Liver (tissue), 9 donors: Measurements from ENCODE around the gene CACNG8. TPM values are rescaled to one million over a fixed set of nuclear protein-coding genes. Genes with fewer than 3 reads are reported as not detected.
"Not testable (repeated sequence)": the region's sequence is repeated elsewhere in the genome, so short reads cannot be mapped to it uniquely, and the experiment has no call there.

Experiments
- DNase-seq: peaks from one replicate; pipeline ENCODE4 v3.0.0-alpha.2; 2017; ENCODE audit warnings: low spot score
- H3K27ac ChIP-seq, 2 donors: one replicate each; pipeline ENCODE4 v1.7.0; 2013; ENCODE audit warnings: inconsistent platforms in 2 of 2, low read length in 2 of 2, control low read depth in 1 of 2, low read depth in 1 of 2, mild to moderate bottlenecking in 1 of 2
- H3K27me3 ChIP-seq, 4 donors: one replicate each; pipeline versions ENCODE4 v1.6.1 to v1.7.0; 2013; ENCODE audit warnings: low read length in 3 of 4, inconsistent platforms in 1 of 4, mild to moderate bottlenecking in 1 of 4, moderate library complexity in 1 of 4; ENCODE audit not compliant: control insufficient read depth in 4 of 4, insufficient read depth in 4 of 4
- H3K36me3 ChIP-seq, 4 donors: one replicate each; pipeline versions ENCODE4 v1.6.1 to v1.7.0; 2013; ENCODE audit warnings: low read length in 3 of 4, mild to moderate bottlenecking in 3 of 4, low read depth in 1 of 4, moderate library complexity in 1 of 4; ENCODE audit not compliant: control insufficient read depth in 4 of 4, insufficient read depth in 3 of 4
- H3K4me1 ChIP-seq, 4 donors: one replicate each; pipeline versions ENCODE4 v1.6.1 to v1.7.0; 2013; ENCODE audit warnings: low read length in 3 of 4, mild to moderate bottlenecking in 3 of 4, moderate library complexity in 1 of 4; ENCODE audit not compliant: control insufficient read depth in 4 of 4, insufficient read depth in 4 of 4
- H3K4me3 ChIP-seq, 3 donors: one replicate each; pipeline versions ENCODE4 v1.6.1 to v1.7.0; 2013; ENCODE audit warnings: low read length in 3 of 3, control low read depth in 1 of 3, low read depth in 1 of 3, mild to moderate bottlenecking in 1 of 3
- H3K9ac ChIP-seq, 2 donors: one replicate each; pipeline ENCODE4 v1.7.0; 2013; ENCODE audit warnings: low read length in 2 of 2, mild to moderate bottlenecking in 2 of 2, moderate library complexity in 2 of 2, control low read depth in 1 of 2, low read depth in 1 of 2
- H3K9me3 ChIP-seq, 4 donors: one replicate each; pipeline versions ENCODE4 v1.6.1 to v1.7.0; 2013; ENCODE audit warnings: low read length in 3 of 4; ENCODE audit not compliant: control insufficient read depth in 4 of 4
- ATF3 ChIP-seq: IDR thresholded peaks from 2 replicates; pipeline ENCODE4 v1.6.1; 2016; ENCODE audit warnings: antibody characterized with exemption
- CTCF ChIP-seq: fragments of 150-350 bp; IDR thresholded peaks from 2 replicates; pipeline ENCODE4 v1.5.1; 2017; ENCODE audit warnings: improper control_type of control experiment, low read depth, low read length; ENCODE audit not compliant: missing input control
- EGR1 ChIP-seq, 2 donors: IDR thresholded peaks; 2 replicates each; pipeline ENCODE4 v1.6.1; 2016 to 2018; ENCODE audit warnings: antibody characterized with exemption in 2 of 2, low read depth in 2 of 2
- FOXA1 ChIP-seq: IDR thresholded peaks from 2 replicates; pipeline ENCODE4 v1.6.1; 2016; ENCODE audit warnings: antibody characterized with exemption
- FOXA2 ChIP-seq: IDR thresholded peaks from 2 replicates; pipeline ENCODE4 v1.6.1; 2016; ENCODE audit warnings: antibody characterized with exemption
- GABPA ChIP-seq, 2 donors: IDR thresholded peaks in 1 of 2; conservative IDR thresholded peaks in 1 of 2; 2 replicates each; pipeline ENCODE4 v1.6.1; 2016; ENCODE audit warnings: antibody characterized with exemption in 2 of 2, mild to moderate bottlenecking in 1 of 2, moderate library complexity in 1 of 2
- HNF4A ChIP-seq, 2 donors: conservative IDR thresholded peaks; 2 replicates each; pipeline ENCODE4 v1.6.1; 2016; ENCODE audit warnings: antibody characterized with exemption in 2 of 2, mild to moderate bottlenecking in 2 of 2
- HNF4G ChIP-seq: IDR thresholded peaks from 2 replicates; pipeline ENCODE4 v1.6.1; 2016; ENCODE audit warnings: antibody characterized with exemption
- JUND ChIP-seq, 2 donors: IDR thresholded peaks; 2 replicates each; pipeline ENCODE4 v1.6.1; 2016; ENCODE audit warnings: antibody characterized with exemption in 2 of 2
- MAX ChIP-seq: IDR thresholded peaks from 2 replicates; pipeline ENCODE4 v1.6.1; 2016; ENCODE audit warnings: antibody characterized with exemption
- NR2F2 ChIP-seq: IDR thresholded peaks from 2 replicates; pipeline ENCODE4 v1.6.1; 2016; ENCODE audit warnings: antibody characterized with exemption
- RAD21 ChIP-seq, 2 donors: IDR thresholded peaks; 2 replicates each; pipeline ENCODE4 v1.6.1; 2016; ENCODE audit warnings: antibody characterized with exemption in 2 of 2, mild to moderate bottlenecking in 2 of 2
- REST ChIP-seq: IDR thresholded peaks from 2 replicates; pipeline ENCODE4 v1.6.1; 2016; ENCODE audit warnings: antibody characterized with exemption, mild to moderate bottlenecking
- RXRA ChIP-seq, 2 donors: IDR thresholded peaks; 2 replicates each; pipeline ENCODE4 v1.6.1; 2017 to 2018; ENCODE audit warnings: antibody characterized with exemption in 2 of 2, mild to moderate bottlenecking in 1 of 2
- SP1 ChIP-seq: IDR thresholded peaks from 2 replicates; pipeline ENCODE4 v1.6.1; 2018; ENCODE audit warnings: antibody characterized with exemption, mild to moderate bottlenecking
- TAF1 ChIP-seq: conservative IDR thresholded peaks from 2 replicates; pipeline ENCODE4 v1.6.1; 2016; ENCODE audit warnings: antibody characterized with exemption, mild to moderate bottlenecking
- YY1 ChIP-seq: IDR thresholded peaks from 2 replicates; pipeline ENCODE4 v1.6.1; 2016; ENCODE audit warnings: antibody characterized with exemption, mild to moderate bottlenecking
- WGBS: extraction: QIAGEN DNeasy Blood & Tissue Kit; methylation state at CpG from one replicate; pipeline ENCODE4 v1.1.7; 2013; 5-methylcytosine and 5-hydroxymethylcytosine counted together
- polyA plus RNA-seq, 2 donors: library from polyadenylated mRNA; stranded (reverse) in 1 of 2; unstranded in 1 of 2; fragments of 200-250 nt in 1 of 2; fragments of >200 nt in 1 of 2; fragmentation: Nextera tagmentation in 1 of 2; extraction: Ambion mirVana in 1 of 2; gene quantifications; one replicate each; pipeline versions ENCODE4 v1.2.1 to v1.2.3, GENCODE V29; 2013 to 2015
- total RNA-seq, 2 donors: library from RNA; depleted of rRNA; stranded (reverse); fragments of >200 nt; gene quantifications; one replicate each; pipeline ENCODE4 v1.2.3, GENCODE V29; 2014
- TF ChIP-seq, protein P1 (sequence below): IDR thresholded peaks from 2 replicates; pipeline ENCODE4 v1.6.1; 2016; ENCODE audit warnings: antibody characterized with exemption
- donor health status: healthy.
- donor health status: healthy.
- donor health status: healthy.
- donor health status: healthy.
- donor health status: healthy.

Gene CACNG8
- total and polyA plus RNA-seq, 4 donors, result under 0.01 TPM; not detected in 3

- TF ChIP-seq TAF1, result no peak
- TF ChIP-seq SP1, result no peak
- TF ChIP-seq CTCF, result no peak
- H3K9ac ChIP-seq, result no peak overlapping the region
- H3K4me1 ChIP-seq, result no peaks in the 10 kb centered on the region
- H3K9me3 ChIP-seq, result no peaks in the 10 kb centered on the region
- 64% methylated on average over 5 of the region's 5 CpGs for WGBS
- H3K4me3 ChIP-seq, result no peak overlapping the region
- DNase-seq, result no peak
- peaks cover 0 to 10% (median 3%) of the 10 kb centered on the region in 4 donors for H3K27me3 ChIP-seq
- H3K36me3 ChIP-seq, result no peaks in the 10 kb centered on the region
- H3K27ac ChIP-seq, result no peak overlapping the region
Observed at GRCh38 chr19:53947624-53948023, 15.1 kb upstream of the CACNG8 start.

GRCh38 chr19:53948611-53949010 lies 14.1 kb upstream of the CACNG8 start:
- H3K4me3 ChIP-seq, H3K9me3 ChIP-seq, H3K9ac ChIP-seq, DNase-seq, H3K27ac ChIP-seq, H3K4me1 ChIP-seq, H3K36me3 ChIP-seq: not testable (repeated sequence)
- WGBS, result 68% methylated on average over 5 of the region's 5 CpGs
- H3K27me3 ChIP-seq, result peaks cover 0 to 10% (median 0%) of the 10 kb centered on the region in 4 donors

DNA sequence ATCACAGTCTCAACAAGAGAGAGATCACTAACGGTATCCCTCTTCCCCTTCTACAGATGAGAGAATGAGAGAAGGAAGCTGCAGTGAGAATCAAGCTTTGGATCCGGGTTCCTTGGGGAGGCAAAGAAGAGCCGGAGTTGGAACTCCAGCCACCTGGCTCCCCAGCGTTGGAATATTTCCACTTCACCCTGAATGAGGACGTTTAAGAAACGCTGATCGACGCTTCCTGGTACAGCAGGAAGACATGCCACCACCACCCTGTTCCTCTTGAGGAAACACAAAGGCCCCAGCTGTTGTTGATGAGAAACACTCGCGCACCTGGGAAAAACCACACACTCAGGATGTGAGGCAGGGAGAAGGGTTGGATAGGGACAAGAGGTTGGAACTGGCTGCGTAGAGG lies 11.3 kb upstream of the CACNG8 start:
- Histone ChIP-seq H3K4me1 (no peaks in the 10 kb centered on the region), H3K36me3 (no peaks in the 10 kb centered on the region), H3K27me3 (no peaks in the 10 kb centered on the region), H3K4me3 (no peak overlapping the region), H3K27ac (no peak overlapping the region), H3K9me3 (no peaks in the 10 kb centered on the region), H3K9ac (no peak overlapping the region)
- TF ChIP-seq HNF4A (conservative IDR thresholded peaks at IDR 0.05) (no peak), FOXA2 (no peak), NR2F2 (no peak), RXRA (IDR thresholded peaks at IDR 0.05) (no peak), SP1 (no peak), HNF4G (no peak), TAF1 (no peak), REST (no peak), YY1 (no peak), ATF3 (no peak), CTCF (no peak), FOXA1 (no peak), GABPA (IDR thresholded peaks at IDR 0.05 in 1 of 2, conservative IDR thresholded peaks at IDR 0.05 in 1 of 2) (no peak), MAX (no peak), JUND (IDR thresholded peaks at IDR 0.05) (no peak), EGR1 (IDR thresholded peaks at IDR 0.05; ENCODE audit: low read depth in 2 of 2) (no peak), RAD21 (IDR thresholded peaks at IDR 0.05) (no peak)
- TF ChIP-seq, protein P1, sequence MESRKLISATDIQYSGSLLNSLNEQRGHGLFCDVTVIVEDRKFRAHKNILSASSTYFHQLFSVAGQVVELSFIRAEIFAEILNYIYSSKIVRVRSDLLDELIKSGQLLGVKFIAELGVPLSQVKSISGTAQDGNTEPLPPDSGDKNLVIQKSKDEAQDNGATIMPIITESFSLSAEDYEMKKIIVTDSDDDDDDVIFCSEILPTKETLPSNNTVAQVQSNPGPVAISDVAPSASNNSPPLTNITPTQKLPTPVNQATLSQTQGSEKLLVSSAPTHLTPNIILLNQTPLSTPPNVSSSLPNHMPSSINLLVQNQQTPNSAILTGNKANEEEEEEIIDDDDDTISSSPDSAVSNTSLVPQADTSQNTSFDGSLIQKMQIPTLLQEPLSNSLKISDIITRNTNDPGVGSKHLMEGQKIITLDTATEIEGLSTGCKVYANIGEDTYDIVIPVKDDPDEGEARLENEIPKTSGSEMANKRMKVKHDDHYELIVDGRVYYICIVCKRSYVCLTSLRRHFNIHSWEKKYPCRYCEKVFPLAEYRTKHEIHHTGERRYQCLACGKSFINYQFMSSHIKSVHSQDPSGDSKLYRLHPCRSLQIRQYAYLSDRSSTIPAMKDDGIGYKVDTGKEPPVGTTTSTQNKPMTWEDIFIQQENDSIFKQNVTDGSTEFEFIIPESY, result no peak
- WGBS, result 49% methylated on average over 11 of the region's 11 CpGs
- DNase-seq, result no peak
